ENCODE measurements around the gene UBE2L5.

DNA sequence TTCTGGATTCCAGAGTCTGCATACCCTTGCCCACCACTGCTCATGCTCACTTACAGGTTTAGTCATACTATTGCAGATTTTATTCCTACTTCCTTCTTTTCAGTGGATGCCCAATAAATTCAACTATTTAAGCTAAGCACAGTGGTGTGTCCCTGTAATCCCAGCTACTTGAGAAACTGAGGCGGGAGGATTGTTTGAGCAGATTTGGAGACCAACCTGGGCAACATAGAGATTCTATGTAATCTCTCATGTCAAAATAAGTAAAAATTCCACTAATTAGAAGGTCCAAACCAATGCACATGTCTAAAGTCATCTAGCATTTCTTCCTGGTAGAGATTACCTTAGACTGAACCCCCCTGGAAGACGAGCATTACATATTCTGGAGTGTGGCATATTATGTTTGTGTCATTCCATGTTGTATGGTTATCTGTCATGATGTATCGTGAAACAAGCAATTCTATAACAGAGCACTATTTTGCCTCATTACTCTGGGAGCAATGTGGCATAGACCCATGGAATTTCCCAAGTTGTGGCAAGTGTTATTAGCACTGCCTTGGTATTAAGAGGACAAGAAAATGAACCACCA is 35.1 kb downstream of the UBE2L5 start:
- TF ChIP-seq, protein P1, sequence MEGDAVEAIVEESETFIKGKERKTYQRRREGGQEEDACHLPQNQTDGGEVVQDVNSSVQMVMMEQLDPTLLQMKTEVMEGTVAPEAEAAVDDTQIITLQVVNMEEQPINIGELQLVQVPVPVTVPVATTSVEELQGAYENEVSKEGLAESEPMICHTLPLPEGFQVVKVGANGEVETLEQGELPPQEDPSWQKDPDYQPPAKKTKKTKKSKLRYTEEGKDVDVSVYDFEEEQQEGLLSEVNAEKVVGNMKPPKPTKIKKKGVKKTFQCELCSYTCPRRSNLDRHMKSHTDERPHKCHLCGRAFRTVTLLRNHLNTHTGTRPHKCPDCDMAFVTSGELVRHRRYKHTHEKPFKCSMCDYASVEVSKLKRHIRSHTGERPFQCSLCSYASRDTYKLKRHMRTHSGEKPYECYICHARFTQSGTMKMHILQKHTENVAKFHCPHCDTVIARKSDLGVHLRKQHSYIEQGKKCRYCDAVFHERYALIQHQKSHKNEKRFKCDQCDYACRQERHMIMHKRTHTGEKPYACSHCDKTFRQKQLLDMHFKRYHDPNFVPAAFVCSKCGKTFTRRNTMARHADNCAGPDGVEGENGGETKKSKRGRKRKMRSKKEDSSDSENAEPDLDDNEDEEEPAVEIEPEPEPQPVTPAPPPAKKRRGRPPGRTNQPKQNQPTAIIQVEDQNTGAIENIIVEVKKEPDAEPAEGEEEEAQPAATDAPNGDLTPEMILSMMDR (conservative IDR thresholded peaks at IDR 0.05; ENCODE audit: low read depth, low read length): no peak
- TF ChIP-seq EZH2 (IDR thresholded peaks at IDR 0.05; ENCODE audit: low read length, unreplicated experiment): no peak

All from PC-3 (cell line).